ENCODE measurements around the gene SOCS1.

DNA sequence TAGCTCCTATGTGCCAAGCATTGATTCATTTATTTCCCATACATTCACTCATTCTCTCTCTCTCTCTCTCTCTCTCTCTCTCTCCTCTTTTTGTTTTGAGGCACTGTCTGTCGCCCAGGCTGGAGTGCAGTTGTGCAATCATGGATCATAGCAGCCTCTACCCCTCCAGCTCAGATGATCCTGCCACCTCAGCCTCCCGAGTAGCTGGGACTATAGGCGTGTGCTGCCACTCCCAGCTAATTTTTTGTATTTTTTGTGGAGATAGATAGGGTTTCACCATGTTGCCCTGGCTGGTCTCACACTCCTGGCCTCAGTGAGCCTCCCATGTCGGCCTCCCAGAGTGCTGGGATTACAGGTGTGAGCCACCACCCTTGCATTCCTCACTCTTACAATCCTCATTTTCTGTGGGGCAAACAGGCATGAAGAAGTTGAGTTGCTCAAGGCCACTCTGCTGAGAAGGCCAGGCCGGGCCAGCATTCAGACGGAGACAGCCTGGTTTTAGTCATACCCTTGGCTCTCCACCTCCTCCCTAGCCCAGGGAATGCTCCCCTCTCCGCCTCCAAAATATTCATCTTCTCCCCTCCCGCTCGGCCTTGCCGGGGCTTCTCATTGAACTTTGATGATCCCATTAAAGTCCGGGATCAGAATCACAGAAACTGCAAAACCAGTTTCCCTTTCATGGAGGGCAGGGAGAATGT is 21.0 kb upstream of the SOCS1 start:
- TF ChIP-seq, protein P1, sequence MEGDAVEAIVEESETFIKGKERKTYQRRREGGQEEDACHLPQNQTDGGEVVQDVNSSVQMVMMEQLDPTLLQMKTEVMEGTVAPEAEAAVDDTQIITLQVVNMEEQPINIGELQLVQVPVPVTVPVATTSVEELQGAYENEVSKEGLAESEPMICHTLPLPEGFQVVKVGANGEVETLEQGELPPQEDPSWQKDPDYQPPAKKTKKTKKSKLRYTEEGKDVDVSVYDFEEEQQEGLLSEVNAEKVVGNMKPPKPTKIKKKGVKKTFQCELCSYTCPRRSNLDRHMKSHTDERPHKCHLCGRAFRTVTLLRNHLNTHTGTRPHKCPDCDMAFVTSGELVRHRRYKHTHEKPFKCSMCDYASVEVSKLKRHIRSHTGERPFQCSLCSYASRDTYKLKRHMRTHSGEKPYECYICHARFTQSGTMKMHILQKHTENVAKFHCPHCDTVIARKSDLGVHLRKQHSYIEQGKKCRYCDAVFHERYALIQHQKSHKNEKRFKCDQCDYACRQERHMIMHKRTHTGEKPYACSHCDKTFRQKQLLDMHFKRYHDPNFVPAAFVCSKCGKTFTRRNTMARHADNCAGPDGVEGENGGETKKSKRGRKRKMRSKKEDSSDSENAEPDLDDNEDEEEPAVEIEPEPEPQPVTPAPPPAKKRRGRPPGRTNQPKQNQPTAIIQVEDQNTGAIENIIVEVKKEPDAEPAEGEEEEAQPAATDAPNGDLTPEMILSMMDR (IDR thresholded peaks at IDR 0.05), result no peak
- TF ChIP-seq POLR2A (IDR thresholded peaks at IDR 0.05), result no peak

Measured in heart left ventricle (tissue), 13 donors.